HG03196 (cell line): Measurements from ENCODE around the gene CELF2.
A peak's percentile ranks its signal among the peaks of the same experiment; 100 is the strongest.

Experiments
- ATAC-seq: cut with Tn5 transposase; IDR thresholded peaks from one replicate; pipeline ENCODE4 v1.9.1; 2021; ENCODE audit not compliant: unreplicated experiment

The CELF2 gene

GRCh38 chr10:11192304-11193000 is 174.8 kb downstream of the CELF2 start:
- no peak for ATAC-seq

- no peak for ATAC-seq
These were observed 175.4 kb downstream of the CELF2 start for GRCh38 chr10:11193001-11193551.

GRCh38 chr10:11194859-11195586 is 177.4 kb downstream of the CELF2 start:
- no peak for ATAC-seq

GRCh38 chr10:11195623-11196022 is 178.0 kb downstream of the CELF2 start:
- ATAC-seq = no peak

GRCh38 chr10:11197266-11197712 is 179.6 kb downstream of the CELF2 start:
- ATAC-seq = peak; percentile 77

GRCh38 chr10:11197878-11198277 is 180.2 kb downstream of the CELF2 start:
- no peak for ATAC-seq

GRCh38 chr10:11201911-11202310 is 184.2 kb downstream of the CELF2 start:
- ATAC-seq = no peak

GRCh38 chr10:11204351-11204942 is 186.8 kb downstream of the CELF2 start:
- no peak for ATAC-seq

- no peak for ATAC-seq
These were observed 187.5 kb downstream of the CELF2 start for GRCh38 chr10:11205030-11205772.

- no peak for ATAC-seq
These were observed 189.2 kb downstream of the CELF2 start for GRCh38 chr10:11206676-11207559.

GRCh38 chr10:11207560-11207844 is 189.8 kb downstream of the CELF2 start:
- ATAC-seq = no peak

- ATAC-seq = no peak
These were observed 190.6 kb downstream of the CELF2 start for GRCh38 chr10:11208243-11208642.

- peak; percentile 65 for ATAC-seq
These were observed 191.5 kb downstream of the CELF2 start for GRCh38 chr10:11208908-11209829.

- peak; percentile 22 for ATAC-seq
These were observed 192.1 kb downstream of the CELF2 start for GRCh38 chr10:11209830-11210181.

- no peak for ATAC-seq
These were observed 192.7 kb downstream of the CELF2 start for GRCh38 chr10:11210211-11210922.

- no peak for ATAC-seq
These were observed 194.8 kb downstream of the CELF2 start for GRCh38 chr10:11212288-11213085.

- no peak for ATAC-seq
These were observed 195.5 kb downstream of the CELF2 start for GRCh38 chr10:11213137-11213536.

GRCh38 chr10:11214407-11214806 is 196.7 kb downstream of the CELF2 start:
- no peak for ATAC-seq
